ENCODE results near the gene EBP. TPM values are rescaled to one million over a fixed set of nuclear protein-coding genes. Genes with fewer than 3 reads are reported as not detected.

EBP gene
- total and polyA plus RNA-seq, 8 donors = 5.8 to 208 (median 53.1) TPM

DNA sequence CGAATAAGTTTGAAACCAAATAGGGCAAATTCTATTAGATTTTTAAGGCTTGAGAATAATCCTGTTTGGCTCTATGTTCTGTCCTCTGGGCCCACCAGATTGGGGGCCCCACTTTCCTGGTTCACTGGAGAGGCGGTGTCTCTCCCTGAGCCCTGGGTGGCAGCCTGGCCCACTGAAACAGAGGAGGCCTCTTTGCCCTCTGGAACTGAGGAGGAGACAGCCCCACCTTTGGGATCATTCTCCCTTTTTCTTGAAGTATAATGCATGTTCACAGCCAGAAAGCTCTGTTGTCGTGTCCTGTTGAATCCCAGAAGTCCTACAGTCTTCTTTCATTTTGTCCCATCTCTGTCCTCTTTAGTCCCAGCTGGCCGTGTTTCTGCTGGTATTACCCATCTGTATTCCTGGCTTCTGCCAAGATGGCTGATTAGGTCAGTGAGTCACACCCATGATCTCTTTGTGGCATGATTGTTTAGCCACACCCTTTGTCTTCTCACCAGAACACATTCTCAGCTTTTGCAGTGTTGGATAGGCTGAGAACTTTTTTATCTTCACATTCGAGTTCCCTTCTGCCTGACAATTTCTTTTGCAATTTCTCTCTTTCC lies 9.9 kb downstream of the EBP start:
- DNase-seq = peak in 1 of 2 donors; percentile 40
- intact Hi-C loops (cut with DNase I; ENCODE audit: low total_unique reads) = no loop called here
- TF ChIP-seq, protein P1, sequence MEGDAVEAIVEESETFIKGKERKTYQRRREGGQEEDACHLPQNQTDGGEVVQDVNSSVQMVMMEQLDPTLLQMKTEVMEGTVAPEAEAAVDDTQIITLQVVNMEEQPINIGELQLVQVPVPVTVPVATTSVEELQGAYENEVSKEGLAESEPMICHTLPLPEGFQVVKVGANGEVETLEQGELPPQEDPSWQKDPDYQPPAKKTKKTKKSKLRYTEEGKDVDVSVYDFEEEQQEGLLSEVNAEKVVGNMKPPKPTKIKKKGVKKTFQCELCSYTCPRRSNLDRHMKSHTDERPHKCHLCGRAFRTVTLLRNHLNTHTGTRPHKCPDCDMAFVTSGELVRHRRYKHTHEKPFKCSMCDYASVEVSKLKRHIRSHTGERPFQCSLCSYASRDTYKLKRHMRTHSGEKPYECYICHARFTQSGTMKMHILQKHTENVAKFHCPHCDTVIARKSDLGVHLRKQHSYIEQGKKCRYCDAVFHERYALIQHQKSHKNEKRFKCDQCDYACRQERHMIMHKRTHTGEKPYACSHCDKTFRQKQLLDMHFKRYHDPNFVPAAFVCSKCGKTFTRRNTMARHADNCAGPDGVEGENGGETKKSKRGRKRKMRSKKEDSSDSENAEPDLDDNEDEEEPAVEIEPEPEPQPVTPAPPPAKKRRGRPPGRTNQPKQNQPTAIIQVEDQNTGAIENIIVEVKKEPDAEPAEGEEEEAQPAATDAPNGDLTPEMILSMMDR (IDR thresholded peaks at IDR 0.05) = no peak
- TF ChIP-seq POLR2AphosphoS5 (IDR thresholded peaks at IDR 0.05) (no peak), POLR2A (IDR thresholded peaks at IDR 0.05) (no peak), EP300 (IDR thresholded peaks at IDR 0.05) (no peak)

DNA sequence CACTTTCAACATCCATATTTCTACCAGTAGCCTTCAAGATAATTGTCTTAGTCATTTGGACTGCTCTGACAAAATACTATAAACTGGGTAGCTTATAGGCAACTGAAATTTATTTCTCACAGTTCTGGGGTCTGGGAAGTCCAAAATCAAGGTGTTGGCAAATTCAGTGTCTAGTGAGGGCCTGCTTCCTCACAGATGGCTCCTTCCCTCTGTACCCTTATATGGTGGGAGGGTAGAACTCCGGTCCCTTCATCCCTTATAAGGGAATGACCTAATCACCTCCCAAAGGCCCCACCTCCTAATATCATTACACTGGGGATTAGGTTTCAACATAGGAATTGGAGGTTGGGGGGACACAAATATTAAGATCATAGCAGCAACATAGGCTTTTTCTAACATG lies 10.6 kb downstream of the EBP start:
- H3K4me3 ChIP-seq = no peak overlapping the region
- WGBS, 5 donors = 55 to 95% (median 73%) methylated on average over 1 of the region's 1 CpG
- H3K36me3 ChIP-seq = peaks cover 3 to 21% (median 16%) of the 10 kb centered on the region in 4 donors
- no peaks in the 10 kb centered on the region for H3K9me3 ChIP-seq
- H3K27me3 ChIP-seq = no peaks in the 10 kb centered on the region
- no peak for DNase-seq
- TF ChIP-seq POLR2AphosphoS5 (IDR thresholded peaks at IDR 0.05) = no peak
- TF ChIP-seq, protein P1 (IDR thresholded peaks at IDR 0.05) = no peak
- no peak for TF ChIP-seq EP300 (IDR thresholded peaks at IDR 0.05)
- TF ChIP-seq POLR2A (IDR thresholded peaks at IDR 0.05) = no peak
- peak overlapping the region in 2 of 5 donors; percentile 48 to 52 for H3K27ac ChIP-seq
- intact Hi-C loops (cut with DNase I; ENCODE audit: low total_unique reads) = no loop called here
- H3K4me1 ChIP-seq = no peaks in the 10 kb centered on the region

More for the DNA sequence above, 9.9 kb downstream of the EBP start:
- Histone ChIP-seq H3K9me3 (no peaks in the 10 kb centered on the region), H3K27ac (peak overlapping the region in 3 of 5 donors; percentile 48 to 52 (median 52)), H3K4me3 (no peak overlapping the region), H3K27me3 (no peaks in the 10 kb centered on the region), H3K36me3 (peaks cover 6 to 28% (median 23%) of the 10 kb centered on the region in 4 donors), H3K4me1 (no peaks in the 10 kb centered on the region)
- 55 to 60% (median 56%) methylated on average over 4 to 5 of the region's 5 CpGs for WGBS, 5 donors

DNA sequence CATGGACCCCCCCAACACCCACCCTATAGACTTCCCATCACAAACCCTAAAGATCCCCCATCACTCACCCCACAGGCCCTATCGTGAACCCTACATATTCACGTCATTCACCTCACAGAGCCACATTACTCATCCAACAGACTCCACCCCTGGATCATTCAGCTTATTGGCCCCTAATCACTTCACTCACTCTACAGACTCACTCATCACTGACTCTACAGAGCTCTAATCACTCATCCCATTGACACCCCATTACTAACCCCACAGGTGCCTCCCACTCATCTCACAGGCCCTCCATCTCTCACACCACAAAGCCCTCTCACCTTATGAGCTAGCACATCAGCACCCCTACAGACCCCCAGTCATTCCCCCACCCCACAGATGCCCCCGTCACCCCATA lies 11.6 kb downstream of the EBP start:
- no peak overlapping the region for H3K27ac ChIP-seq
- TF ChIP-seq EP300 (IDR thresholded peaks at IDR 0.05) (no peak), POLR2AphosphoS5 (IDR thresholded peaks at IDR 0.05) (no peak)
- TF ChIP-seq, protein P1 (IDR thresholded peaks at IDR 0.05) = no peak
- H3K4me1 ChIP-seq = no peaks in the 10 kb centered on the region
- no peak for DNase-seq
- H3K4me3 ChIP-seq = no peak overlapping the region
- no peaks in the 10 kb centered on the region for H3K9me3 ChIP-seq
- WGBS, 5 donors = 81 to 98% (median 88%) methylated on average over 3 of the region's 3 CpGs
- no peaks in the 10 kb centered on the region for H3K27me3 ChIP-seq
- peaks cover 0 to 11% (median 6%) of the 10 kb centered on the region in 4 donors for H3K36me3 ChIP-seq
- intact Hi-C loops (cut with DNase I; ENCODE audit: low total_unique reads) = no loop called here

DNA sequence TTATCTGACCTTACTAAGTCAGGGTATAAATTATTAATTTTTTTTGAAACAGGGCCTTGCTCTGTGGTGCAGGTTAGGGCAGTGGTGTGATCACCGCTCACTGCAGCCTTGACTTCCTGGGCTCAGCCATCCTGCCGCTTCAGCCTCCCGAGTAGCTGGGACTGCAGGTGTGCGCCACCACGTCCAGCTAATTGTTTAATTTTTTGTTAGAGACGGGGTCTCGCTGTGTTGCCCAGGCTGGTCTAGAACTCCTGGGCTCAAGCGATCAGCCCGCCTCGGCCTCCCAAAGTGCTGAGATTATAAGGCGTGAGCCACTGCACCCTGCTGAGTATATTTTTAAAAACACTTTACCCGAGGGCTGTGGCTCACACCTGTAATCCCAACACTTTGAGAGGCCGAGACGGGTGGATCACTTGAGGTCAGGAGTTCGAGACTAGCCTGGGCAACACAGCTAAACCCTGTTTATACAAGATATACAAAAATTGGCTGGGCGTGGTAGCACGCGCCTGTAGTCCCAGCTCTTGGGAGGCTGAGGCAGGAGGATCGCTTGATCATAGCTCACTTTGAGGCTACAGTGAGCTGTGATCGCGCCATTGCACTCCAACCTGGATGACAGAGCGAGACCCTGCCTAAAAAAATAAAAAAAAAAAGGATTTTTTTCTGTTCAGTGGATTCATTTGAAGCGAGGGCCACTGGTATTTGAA lies 17.2 kb downstream of the EBP start:
- intact Hi-C loops (cut with DNase I; ENCODE audit: low total_unique reads) = no loop called here
- Histone ChIP-seq H3K9me3 (no peaks in the 10 kb centered on the region), H3K4me3 (peak overlapping the region in 3 of 4 donors; percentile 27 to 66 (median 63)), H3K27ac (peak overlapping the region; percentile 79 to 93 (median 90)), H3K27me3 (no peaks in the 10 kb centered on the region), H3K36me3 (peaks cover 0 to 15% (median 8%) of the 10 kb centered on the region in 4 donors), H3K4me1 (peaks cover 0 to 16% (median 10%) of the 10 kb centered on the region in 4 donors)
- TF ChIP-seq, protein P1 (IDR thresholded peaks at IDR 0.05) = no peak
- TF ChIP-seq EP300 (IDR thresholded peaks at IDR 0.05) (no peak), POLR2A (IDR thresholded peaks at IDR 0.05) (no peak), POLR2AphosphoS5 (IDR thresholded peaks at IDR 0.05) (no peak)
- 70 to 81% (median 76%) methylated on average over 14 to 23 of the region's 23 CpGs for WGBS, 5 donors
- DNase-seq = no peak

Data from stomach (tissue), 9 donors.